ENCODE measurements around the gene PRSS53. TPM values are rescaled to one million over a fixed set of nuclear protein-coding genes. Genes with fewer than 3 reads are reported as not detected.

Gene PRSS53
- total RNA-seq, 4 donors from 2014 or later = 0.41 to 1.3 (median 1.1) TPM

DNA sequence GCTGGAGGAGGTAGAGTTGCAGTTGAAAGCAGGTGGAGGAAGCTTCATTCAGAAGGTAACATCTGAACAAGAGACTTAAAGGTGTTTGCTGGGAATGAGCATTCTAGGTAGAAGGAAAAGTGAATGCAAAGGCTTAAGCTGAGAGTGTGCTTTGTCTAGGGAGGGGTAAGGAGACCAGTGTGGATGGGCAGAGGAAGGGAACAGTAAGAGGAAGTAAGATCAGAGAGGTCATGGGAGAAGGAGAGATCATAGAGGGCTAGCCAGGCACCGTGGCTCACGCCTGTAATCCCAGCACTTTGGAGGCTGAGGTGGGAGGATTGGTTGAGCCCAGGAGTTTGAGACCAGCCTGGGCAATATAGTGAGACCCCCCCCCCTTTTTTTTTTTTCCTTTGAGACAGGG lies 52.1 kb downstream of the PRSS53 start:
- TF ChIP-seq POLR2A (IDR thresholded peaks at IDR 0.05) (no peak), CTCF (IDR thresholded peaks at IDR 0.05) (no peak)
- H3K9me3 ChIP-seq = no peaks in the 10 kb centered on the region
- WGBS, 2 donors = 74 to 97% methylated on average over 2 of the region's 2 CpGs
- no peak for DNase-seq
- intact Hi-C loops (cut with DNase I) = loop anchor here (5.0 kb wide), 1 partner anchor 39 kb away; no protein-coding TSS in a partner anchor
- no peaks in the 10 kb centered on the region for H3K27me3 ChIP-seq
- no peak overlapping the region for H3K4me3 ChIP-seq
- peaks cover 31 to 72% (median 31%) of the 10 kb centered on the region in 3 donors for H3K36me3 ChIP-seq
- peaks cover 10 to 38% (median 17%) of the 10 kb centered on the region in 3 donors for H3K4me1 ChIP-seq
- no peak overlapping the region for H3K27ac ChIP-seq

DNA sequence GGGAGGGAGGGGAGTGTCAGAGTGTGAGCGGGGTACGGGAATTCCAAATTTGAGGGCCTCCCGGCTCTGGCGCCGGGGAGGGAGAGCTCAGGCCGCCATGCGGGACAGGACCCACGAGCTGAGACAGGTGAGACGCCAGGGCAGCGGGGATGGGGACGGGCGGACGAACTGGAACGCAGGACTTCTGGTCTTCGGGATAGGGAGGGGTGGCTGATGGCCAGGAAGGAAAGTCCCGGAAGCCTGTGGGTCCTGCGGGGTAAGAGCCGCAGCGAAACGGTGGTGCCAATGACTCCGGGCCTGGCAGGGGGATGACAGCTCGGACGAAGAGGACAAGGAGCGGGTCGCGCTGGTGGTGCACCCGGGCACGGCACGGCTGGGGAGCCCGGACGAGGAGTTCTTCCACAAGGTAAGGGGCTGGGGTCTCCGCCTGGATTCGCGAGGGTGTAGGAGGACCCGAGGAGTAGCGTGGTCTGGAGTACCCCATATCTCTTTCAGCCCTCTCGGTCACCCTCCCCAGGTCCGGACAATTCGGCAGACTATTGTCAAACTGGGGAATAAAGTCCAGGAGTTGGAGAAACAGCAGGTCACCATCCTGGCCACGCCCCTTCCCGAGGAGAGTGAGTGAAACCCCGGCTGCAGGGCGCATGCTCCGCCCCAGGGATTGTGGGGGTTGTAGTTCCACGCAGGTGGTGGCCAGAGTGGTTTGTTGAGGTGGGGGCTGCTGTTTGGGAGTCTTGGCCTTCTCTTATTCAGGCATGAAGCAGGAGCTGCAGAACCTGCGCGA lies 54.8 kb downstream of the PRSS53 start:
- WGBS, 2 donors = 1% methylated on average over 23 of the region's 47 CpGs

More for the DNA sequence above, 54.8 kb downstream of the PRSS53 start:
- DNase-seq = peak; percentile 24
- H3K27ac ChIP-seq = peak overlapping the region; percentile 89 to 97 (median 95)
- H3K27me3 ChIP-seq = no peaks in the 10 kb centered on the region
- TF ChIP-seq POLR2A (IDR thresholded peaks at IDR 0.05) = peak in 2 of 4 donors; percentile 9 to 52
- no peak for TF ChIP-seq CTCF (IDR thresholded peaks at IDR 0.05)
- intact Hi-C loops (cut with DNase I) = no loop called here
- H3K36me3 ChIP-seq = peaks cover 15 to 44% (median 16%) of the 10 kb centered on the region in 3 donors
- no peaks in the 10 kb centered on the region for H3K9me3 ChIP-seq
- peaks cover 10 to 38% (median 17%) of the 10 kb centered on the region in 3 donors for H3K4me1 ChIP-seq
- peak overlapping the region; percentile 59 to 99 (median 88) for H3K4me3 ChIP-seq

Other genes with a start within 250 kb of the PRSS53 start
- 10 to 100 TPM; 16.2 to 41.4 (median 25.8) TPM for gene BCL7C, start 194.9 kb downstream of the PRSS53 start, total RNA-seq
- gene CTF1, start 192.3 kb downstream of the PRSS53 start, total RNA-seq = 1 to 10 TPM in 3 of 4 donors, under 1 TPM in 1; 0.53 to 3.6 (median 1.8) TPM
- 10 to 100 TPM; 17.0 to 28.7 (median 25.1) TPM for gene FBXL19, start 165.4 kb downstream of the PRSS53 start, total RNA-seq
- gene ORAI3, start 139.9 kb downstream of the PRSS53 start, total RNA-seq = 10 to 100 TPM in 3 of 4 donors, 1 to 10 TPM in 1; 4.0 to 28.6 (median 18.0) TPM
- gene SETD1A, start 131.2 kb downstream of the PRSS53 start, total RNA-seq = 1 to 10 TPM; 3.5 to 8.0 (median 5.4) TPM
- 10 to 100 TPM in 1 of 4 donors, 1 to 10 TPM in 3; 6.9 to 17.0 (median 8.8) TPM for gene HSD3B7, start 103.7 kb downstream of the PRSS53 start, total RNA-seq
- gene STX1B, start 78.3 kb downstream of the PRSS53 start, total RNA-seq = 1 to 10 TPM in 1 of 4 donors, under 1 TPM in 3; 0.06 to 1.5 (median 0.20) TPM
- gene STX4, start 55.4 kb downstream of the PRSS53 start, total RNA-seq = 10 to 100 TPM; 19.0 to 35.9 (median 25.1) TPM
- 10 to 100 TPM in 2 of 4 donors, 1 to 10 TPM in 2; 8.6 to 14.9 (median 10.7) TPM for gene ZNF668, start 14.7 kb downstream of the PRSS53 start, total RNA-seq
- gene ZNF646, start 14.5 kb downstream of the PRSS53 start, total RNA-seq = 10 to 100 TPM in 2 of 4 donors, 1 to 10 TPM in 2; 6.5 to 13.4 (median 10.0) TPM
- 10 to 100 TPM; 27.6 to 56.6 (median 44.0) TPM for gene VKORC1, start 5.9 kb upstream of the PRSS53 start, total RNA-seq
- 10 to 100 TPM; 26.6 to 39.8 (median 33.5) TPM for gene BCKDK, start 19.4 kb upstream of the PRSS53 start, total RNA-seq
- gene KAT8, start 28.7 kb upstream of the PRSS53 start, total RNA-seq = 10 to 100 TPM; 25.7 to 57.2 (median 30.4) TPM
- 100 to 1,000 TPM in 1 of 4 donors, 10 to 100 TPM in 3; 39.2 to 121 (median 49.2) TPM for gene PRSS8, start 46.8 kb upstream of the PRSS53 start, total RNA-seq
- gene PRSS36, start 61.1 kb upstream of the PRSS53 start, total RNA-seq = 1 to 10 TPM in 2 of 4 donors, under 1 TPM in 2; 0.38 to 4.2 (median 1.9) TPM
- 10 to 100 TPM; 30.2 to 97.8 (median 55.1) TPM for gene FUS, start 91.2 kb upstream of the PRSS53 start, total RNA-seq
- gene PYCARD, start 113.8 kb upstream of the PRSS53 start, total RNA-seq = 10 to 100 TPM; 53.0 to 70.7 (median 63.9) TPM
- not detected for gene TRIM72, start 125.2 kb upstream of the PRSS53 start, total RNA-seq
- gene PYDC1, start 128.2 kb upstream of the PRSS53 start, total RNA-seq = not detected
- 10 to 100 TPM in 1 of 4 donors, 1 to 10 TPM in 1, under 1 TPM in 2; 0.19 to 20.2 (median 3.1) TPM for gene ITGAM, start 171.0 kb upstream of the PRSS53 start, total RNA-seq